H1 (cell line): ENCODE measurements around the gene TEX51. TPM values are rescaled to one million over a fixed set of nuclear protein-coding genes. Genes with fewer than 3 reads are reported as not detected.

ENCODE experiments used
- CTCF ChIP-seq, 3 experiments: IDR thresholded peaks; 1 replicate in 2 of 3; 2 replicates in 1 of 3; pipeline versions ENCODE4 v1.5.1 to v1.6.1; 2011; ENCODE audit warnings: low read length in 3 of 3, mild to moderate bottlenecking in 3 of 3, inconsistent platforms in 2 of 3, low read depth in 1 of 3, moderate library complexity in 1 of 3; ENCODE audit not compliant: insufficient read depth in 1 of 3; ENCODE audit errors: control extremely low read depth in 1 of 3
- JUN ChIP-seq: IDR thresholded peaks from 2 replicates; pipeline ENCODE4 v1.6.1; 2011; ENCODE audit warnings: low read depth, mild to moderate bottlenecking, improper control_type of control experiment, low read length
- TAF1 ChIP-seq: IDR thresholded peaks from 2 replicates; pipeline ENCODE4 v1.6.1; 2011; ENCODE audit warnings: mild to moderate bottlenecking, low read depth, low read length
- TAF7 ChIP-seq: optimal IDR thresholded peaks from 2 replicates; pipeline ENCODE3; 2011; ENCODE audit warnings: low read depth, mild to moderate bottlenecking, inconsistent platforms, low read length, moderate library complexity, borderline replicate concordance
- TBP ChIP-seq: IDR thresholded peaks from 2 replicates; pipeline ENCODE4 v1.6.1; 2011; ENCODE audit warnings: low read depth, low read length, improper control_type of control experiment
- polyA plus RNA-seq, 7 experiments: library from polyadenylated mRNA; depleted of rRNA in 3 of 7; stranded (reverse) in 5 of 7; unstranded in 2 of 7; fragments of >200 nt in 5 of 7; fragments of 200-250 nt in 2 of 7; gene quantifications; 1 replicate in 5 of 7; 2 replicates in 1 of 7; 4 replicates in 1 of 7; pipeline versions ENCODE4 v1.2.1 to v1.2.3, GENCODE V29; 2011 to 2013; ENCODE audit warnings: missing spikeins in 2 of 7, mixed read lengths in 2 of 7
- total RNA-seq: library from RNA; stranded (reverse); fragmentation: NEBNext Ultra II Directional; extraction: Animal tissue kit (Norgen Biotek cat#: 25700); gene quantifications from 2 replicates; pipeline ENCODE4 v1.2.1, GENCODE V29; 2021
- TF ChIP-seq, protein P1 (sequence below): fragments of 300-600 bp; sonication (generic); IDR thresholded peaks from 2 replicates; pipeline ENCODE4 v1.7.1; 2012; ENCODE audit warnings: low read length, moderate library complexity, mild to moderate bottlenecking, inconsistent platforms; ENCODE audit not compliant: insufficient replicate concordance

The TEX51 gene
- total and polyA plus RNA-seq, 2 of the 8 experiments (the other 6 are each of a cell fraction or from before 2014, with no cell fraction given), result not detected

DNA sequence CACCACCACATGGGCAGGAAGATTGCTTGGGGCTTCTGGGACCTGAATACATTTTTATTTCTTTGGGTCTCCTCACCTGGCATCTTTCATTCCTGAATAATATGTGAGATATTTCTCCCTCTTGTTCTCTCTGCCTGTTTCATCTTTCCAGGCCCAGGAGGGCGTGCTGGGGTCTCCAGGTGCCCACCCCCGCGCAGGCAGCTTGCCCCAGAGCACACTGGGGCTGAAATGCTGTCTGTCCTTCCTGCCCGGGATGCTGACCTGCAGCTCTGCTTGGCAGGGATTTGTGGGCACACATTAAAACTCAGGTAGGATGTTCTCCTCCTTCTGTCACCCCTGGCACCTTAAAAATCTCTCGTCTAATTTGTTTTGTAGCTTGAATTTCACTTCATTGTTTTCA is 39.7 kb upstream of the TEX51 start (continued):
- TF ChIP-seq, protein P1, sequence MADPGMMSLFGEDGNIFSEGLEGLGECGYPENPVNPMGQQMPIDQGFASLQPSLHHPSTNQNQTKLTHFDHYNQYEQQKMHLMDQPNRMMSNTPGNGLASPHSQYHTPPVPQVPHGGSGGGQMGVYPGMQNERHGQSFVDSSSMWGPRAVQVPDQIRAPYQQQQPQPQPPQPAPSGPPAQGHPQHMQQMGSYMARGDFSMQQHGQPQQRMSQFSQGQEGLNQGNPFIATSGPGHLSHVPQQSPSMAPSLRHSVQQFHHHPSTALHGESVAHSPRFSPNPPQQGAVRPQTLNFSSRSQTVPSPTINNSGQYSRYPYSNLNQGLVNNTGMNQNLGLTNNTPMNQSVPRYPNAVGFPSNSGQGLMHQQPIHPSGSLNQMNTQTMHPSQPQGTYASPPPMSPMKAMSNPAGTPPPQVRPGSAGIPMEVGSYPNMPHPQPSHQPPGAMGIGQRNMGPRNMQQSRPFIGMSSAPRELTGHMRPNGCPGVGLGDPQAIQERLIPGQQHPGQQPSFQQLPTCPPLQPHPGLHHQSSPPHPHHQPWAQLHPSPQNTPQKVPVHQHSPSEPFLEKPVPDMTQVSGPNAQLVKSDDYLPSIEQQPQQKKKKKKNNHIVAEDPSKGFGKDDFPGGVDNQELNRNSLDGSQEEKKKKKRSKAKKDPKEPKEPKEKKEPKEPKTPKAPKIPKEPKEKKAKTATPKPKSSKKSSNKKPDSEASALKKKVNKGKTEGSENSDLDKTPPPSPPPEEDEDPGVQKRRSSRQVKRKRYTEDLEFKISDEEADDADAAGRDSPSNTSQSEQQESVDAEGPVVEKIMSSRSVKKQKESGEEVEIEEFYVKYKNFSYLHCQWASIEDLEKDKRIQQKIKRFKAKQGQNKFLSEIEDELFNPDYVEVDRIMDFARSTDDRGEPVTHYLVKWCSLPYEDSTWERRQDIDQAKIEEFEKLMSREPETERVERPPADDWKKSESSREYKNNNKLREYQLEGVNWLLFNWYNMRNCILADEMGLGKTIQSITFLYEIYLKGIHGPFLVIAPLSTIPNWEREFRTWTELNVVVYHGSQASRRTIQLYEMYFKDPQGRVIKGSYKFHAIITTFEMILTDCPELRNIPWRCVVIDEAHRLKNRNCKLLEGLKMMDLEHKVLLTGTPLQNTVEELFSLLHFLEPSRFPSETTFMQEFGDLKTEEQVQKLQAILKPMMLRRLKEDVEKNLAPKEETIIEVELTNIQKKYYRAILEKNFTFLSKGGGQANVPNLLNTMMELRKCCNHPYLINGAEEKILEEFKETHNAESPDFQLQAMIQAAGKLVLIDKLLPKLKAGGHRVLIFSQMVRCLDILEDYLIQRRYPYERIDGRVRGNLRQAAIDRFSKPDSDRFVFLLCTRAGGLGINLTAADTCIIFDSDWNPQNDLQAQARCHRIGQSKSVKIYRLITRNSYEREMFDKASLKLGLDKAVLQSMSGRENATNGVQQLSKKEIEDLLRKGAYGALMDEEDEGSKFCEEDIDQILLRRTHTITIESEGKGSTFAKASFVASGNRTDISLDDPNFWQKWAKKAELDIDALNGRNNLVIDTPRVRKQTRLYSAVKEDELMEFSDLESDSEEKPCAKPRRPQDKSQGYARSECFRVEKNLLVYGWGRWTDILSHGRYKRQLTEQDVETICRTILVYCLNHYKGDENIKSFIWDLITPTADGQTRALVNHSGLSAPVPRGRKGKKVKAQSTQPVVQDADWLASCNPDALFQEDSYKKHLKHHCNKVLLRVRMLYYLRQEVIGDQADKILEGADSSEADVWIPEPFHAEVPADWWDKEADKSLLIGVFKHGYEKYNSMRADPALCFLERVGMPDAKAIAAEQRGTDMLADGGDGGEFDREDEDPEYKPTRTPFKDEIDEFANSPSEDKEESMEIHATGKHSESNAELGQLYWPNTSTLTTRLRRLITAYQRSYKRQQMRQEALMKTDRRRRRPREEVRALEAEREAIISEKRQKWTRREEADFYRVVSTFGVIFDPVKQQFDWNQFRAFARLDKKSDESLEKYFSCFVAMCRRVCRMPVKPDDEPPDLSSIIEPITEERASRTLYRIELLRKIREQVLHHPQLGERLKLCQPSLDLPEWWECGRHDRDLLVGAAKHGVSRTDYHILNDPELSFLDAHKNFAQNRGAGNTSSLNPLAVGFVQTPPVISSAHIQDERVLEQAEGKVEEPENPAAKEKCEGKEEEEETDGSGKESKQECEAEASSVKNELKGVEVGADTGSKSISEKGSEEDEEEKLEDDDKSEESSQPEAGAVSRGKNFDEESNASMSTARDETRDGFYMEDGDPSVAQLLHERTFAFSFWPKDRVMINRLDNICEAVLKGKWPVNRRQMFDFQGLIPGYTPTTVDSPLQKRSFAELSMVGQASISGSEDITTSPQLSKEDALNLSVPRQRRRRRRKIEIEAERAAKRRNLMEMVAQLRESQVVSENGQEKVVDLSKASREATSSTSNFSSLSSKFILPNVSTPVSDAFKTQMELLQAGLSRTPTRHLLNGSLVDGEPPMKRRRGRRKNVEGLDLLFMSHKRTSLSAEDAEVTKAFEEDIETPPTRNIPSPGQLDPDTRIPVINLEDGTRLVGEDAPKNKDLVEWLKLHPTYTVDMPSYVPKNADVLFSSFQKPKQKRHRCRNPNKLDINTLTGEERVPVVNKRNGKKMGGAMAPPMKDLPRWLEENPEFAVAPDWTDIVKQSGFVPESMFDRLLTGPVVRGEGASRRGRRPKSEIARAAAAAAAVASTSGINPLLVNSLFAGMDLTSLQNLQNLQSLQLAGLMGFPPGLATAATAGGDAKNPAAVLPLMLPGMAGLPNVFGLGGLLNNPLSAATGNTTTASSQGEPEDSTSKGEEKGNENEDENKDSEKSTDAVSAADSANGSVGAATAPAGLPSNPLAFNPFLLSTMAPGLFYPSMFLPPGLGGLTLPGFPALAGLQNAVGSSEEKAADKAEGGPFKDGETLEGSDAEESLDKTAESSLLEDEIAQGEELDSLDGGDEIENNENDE, result no peak
- TF ChIP-seq TAF1, result no peak
- no peak for TF ChIP-seq TBP
- no peak for TF ChIP-seq JUN
- TF ChIP-seq TAF7, result no peak
- no peak for TF ChIP-seq CTCF (IDR thresholded peaks at IDR 0.05; ENCODE audit: control extremely low read depth in 1 of 3, insufficient read depth in 1 of 3, low read depth in 1 of 3, low read length in 3 of 3)
- TF ChIP-seq, all 59 proteins: peak for 0
